Gastroesophageal sphincter (tissue), 3 donors: ENCODE measurements around the gene BCL2.

Experiments used
- POLR2AphosphoS5 ChIP-seq: sonication (generic); formaldehyde crosslinking; IDR thresholded peaks from one replicate; pipeline ENCODE4 v1.6.1; 2017; ENCODE audit warnings: antibody characterized with exemption
- TF ChIP-seq, protein P1 (sequence below), 4 experiments: fragments of 200-600 bp in 2 of 4; fragments of 450-650 bp in 2 of 4; sonication (generic) in 1 of 4; IDR thresholded peaks; one replicate each; pipeline ENCODE4 v1.5.1; 2017 to 2019; ENCODE audit warnings: antibody characterized with exemption in 4 of 4, mild to moderate bottlenecking in 2 of 4, moderate library complexity in 2 of 4

GRCh38 chr18:63253428-63254372, 65.9 kb downstream of the BCL2 start:
- TF ChIP-seq, protein P1, sequence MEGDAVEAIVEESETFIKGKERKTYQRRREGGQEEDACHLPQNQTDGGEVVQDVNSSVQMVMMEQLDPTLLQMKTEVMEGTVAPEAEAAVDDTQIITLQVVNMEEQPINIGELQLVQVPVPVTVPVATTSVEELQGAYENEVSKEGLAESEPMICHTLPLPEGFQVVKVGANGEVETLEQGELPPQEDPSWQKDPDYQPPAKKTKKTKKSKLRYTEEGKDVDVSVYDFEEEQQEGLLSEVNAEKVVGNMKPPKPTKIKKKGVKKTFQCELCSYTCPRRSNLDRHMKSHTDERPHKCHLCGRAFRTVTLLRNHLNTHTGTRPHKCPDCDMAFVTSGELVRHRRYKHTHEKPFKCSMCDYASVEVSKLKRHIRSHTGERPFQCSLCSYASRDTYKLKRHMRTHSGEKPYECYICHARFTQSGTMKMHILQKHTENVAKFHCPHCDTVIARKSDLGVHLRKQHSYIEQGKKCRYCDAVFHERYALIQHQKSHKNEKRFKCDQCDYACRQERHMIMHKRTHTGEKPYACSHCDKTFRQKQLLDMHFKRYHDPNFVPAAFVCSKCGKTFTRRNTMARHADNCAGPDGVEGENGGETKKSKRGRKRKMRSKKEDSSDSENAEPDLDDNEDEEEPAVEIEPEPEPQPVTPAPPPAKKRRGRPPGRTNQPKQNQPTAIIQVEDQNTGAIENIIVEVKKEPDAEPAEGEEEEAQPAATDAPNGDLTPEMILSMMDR (IDR thresholded peaks at IDR 0.05), result no peak
- no peak for TF ChIP-seq POLR2AphosphoS5
